Neural cell (in vitro differentiated cells): ENCODE results near the gene TTLL1. TPM values are rescaled to one million over a fixed set of nuclear protein-coding genes. Genes with fewer than 3 reads are reported as not detected.

Experiments used
- H2AFZ ChIP-seq: fragments of 200-600, 300-800 bp; sonication (generic), shearing (Covaris generic); 2 replicates; pipeline ENCODE4 v1.6.0; 2014; ENCODE audit warnings: low read depth, mild to moderate bottlenecking, antibody characterized with exemption, low read length, moderate library complexity
- H3F3A ChIP-seq: fragments of 200-600 bp; shearing (Covaris generic); 2 replicates; pipeline ENCODE4 v1.6.1; 2016; ENCODE audit warnings: mild to moderate bottlenecking, moderate library complexity, mixed read lengths, antibody characterized with exemption, low read length; ENCODE audit not compliant: insufficient read depth, poor library complexity, severe bottlenecking
- H3K27ac ChIP-seq: fragments of 200-600, 300-800 bp; sonication (generic), shearing (Covaris generic); 2 replicates; pipeline ENCODE4 v1.5.1; 2014; ENCODE audit warnings: mild to moderate bottlenecking, low read length, moderate library complexity
- H3K27me3 ChIP-seq: fragments of 300-800, 200-600 bp; sonication (generic), shearing (Covaris generic); 2 replicates; pipeline ENCODE4 v1.6.0; 2014; ENCODE audit warnings: mild to moderate bottlenecking, low read depth, low read length, moderate library complexity; ENCODE audit not compliant: insufficient read depth
- H3K36me3 ChIP-seq: fragments of 300-800, 200-600 bp; sonication (generic), shearing (Covaris generic); 2 replicates; pipeline ENCODE4 v1.5.1; 2014; ENCODE audit warnings: mild to moderate bottlenecking, antibody characterized with exemption, low read length, moderate library complexity; ENCODE audit not compliant: insufficient read depth
- H3K4me2 ChIP-seq: fragments of 300-800, 200-600 bp; sonication (generic), shearing (Covaris generic); 2 replicates; pipeline ENCODE4 v1.6.0; 2014; ENCODE audit warnings: mild to moderate bottlenecking, low read length
- H3K4me3 ChIP-seq: fragments of 300-800, 200-600 bp; sonication (generic), shearing (Covaris generic); 2 replicates; pipeline ENCODE4 v1.5.1; 2014; ENCODE audit warnings: mild to moderate bottlenecking, low read length, moderate library complexity
- H3K79me2 ChIP-seq: fragments of 200-600 bp; shearing (Covaris generic); replicated peaks from 2 replicates; pipeline ENCODE4 v1.6.0; 2014; ENCODE audit warnings: mild to moderate bottlenecking, low read length, moderate library complexity; ENCODE audit not compliant: insufficient read depth
- H3K9ac ChIP-seq: fragments of 300-800, 200-600 bp; sonication (generic), shearing (Covaris generic); 2 replicates; pipeline ENCODE4 v1.6.1; 2016; ENCODE audit warnings: mild to moderate bottlenecking, low read length, mixed read lengths
- H3K9me2 ChIP-seq: fragments of 200-600 bp; shearing (Covaris generic); 2 replicates; pipeline ENCODE4 v1.6.1; 2016; ENCODE audit warnings: mild to moderate bottlenecking, low read length, mixed read lengths; ENCODE audit not compliant: insufficient read depth
- H3K9me3 ChIP-seq: fragments of 200-600, 300-800 bp; sonication (generic), shearing (Covaris generic); 2 replicates; pipeline ENCODE4 v1.6.1; 2016; ENCODE audit warnings: mild to moderate bottlenecking, mixed run types, low read length, moderate library complexity, mixed read lengths
- H4K20me1 ChIP-seq: fragments of 200-600 bp; shearing (Covaris generic); 2 replicates; pipeline ENCODE4 v1.6.1; 2016; ENCODE audit warnings: mild to moderate bottlenecking, mixed run types; ENCODE audit not compliant: insufficient read depth
- EP300 ChIP-seq: fragments of 450-650 bp; conservative IDR thresholded peaks from 2 replicates; pipeline ENCODE4 v1.6.1; 2014; ENCODE audit warnings: antibody characterized with exemption, mild to moderate bottlenecking, moderate library complexity; ENCODE audit not compliant: poor library complexity, severe bottlenecking
- EZH2 ChIP-seq: fragments of 200-600, 300-800 bp; shearing (Covaris generic), sonication (generic); IDR thresholded peaks from 2 replicates; pipeline ENCODE4 v1.6.1; 2014; ENCODE audit warnings: antibody characterized with exemption, low read length, borderline replicate concordance, mild to moderate bottlenecking; ENCODE audit not compliant: insufficient read depth, poor library complexity, severe bottlenecking
- MXI1 ChIP-seq: fragments of 450-650 bp; conservative IDR thresholded peaks from 2 replicates; pipeline ENCODE4 v1.6.1; 2014; ENCODE audit warnings: antibody characterized with exemption, mild to moderate bottlenecking; ENCODE audit not compliant: poor library complexity, severe bottlenecking
- POLR2AphosphoS5 ChIP-seq: IDR thresholded peaks from 2 replicates; pipeline ENCODE4 v1.6.1; 2012
- RAD21 ChIP-seq: fragments of 450-650 bp; conservative IDR thresholded peaks from 2 replicates; pipeline ENCODE4 v1.6.1; 2014; ENCODE audit warnings: antibody characterized with exemption, mild to moderate bottlenecking, moderate library complexity
- SMC3 ChIP-seq: fragments of 450-650 bp; conservative IDR thresholded peaks from 2 replicates; pipeline ENCODE4 v1.6.1; 2014; ENCODE audit warnings: antibody characterized with exemption, mild to moderate bottlenecking, moderate library complexity; ENCODE audit not compliant: poor library complexity
- TAF1 ChIP-seq: IDR thresholded peaks from 2 replicates; pipeline ENCODE4 v1.6.1; 2012; ENCODE audit warnings: low read depth
- polyA plus RNA-seq: library from polyadenylated mRNA; depleted of rRNA; stranded (reverse); fragments of >200 nt; gene quantifications from 2 replicates; pipeline ENCODE4 v1.2.3, GENCODE V29; 2014
- TF ChIP-seq, protein P1 (sequence below): IDR thresholded peaks from 2 replicates; pipeline ENCODE4 v1.6.1; 2012; ENCODE audit warnings: borderline replicate concordance
- TF ChIP-seq, protein P2 (sequence below): fragments of 450-650 bp; IDR thresholded peaks from 2 replicates; pipeline ENCODE4 v1.5.1; 2014; ENCODE audit warnings: antibody characterized with exemption, mild to moderate bottlenecking, moderate library complexity; ENCODE audit not compliant: poor library complexity, severe bottlenecking

TTLL1 gene
- polyA plus RNA-seq, 1 donor from 2014 or later = 36.3 TPM

GRCh38 chr22:43090130-43090789 is 1.1 kb upstream of the TTLL1 start:
- Histone ChIP-seq H4K20me1 (no peaks in the 10 kb centered on the region), H3F3A (no peaks in the 10 kb centered on the region), H3K9me2 (no peaks in the 10 kb centered on the region), H3K79me2 (no peaks in the 10 kb centered on the region), H2AFZ (no peak overlapping the region), H3K27me3 (no peaks in the 10 kb centered on the region), H3K9ac (no peak overlapping the region), H3K36me3 (no peaks in the 10 kb centered on the region), H3K4me2 (no peak overlapping the region), H3K4me3 (no peak overlapping the region), H3K27ac (no peak overlapping the region), H3K9me3 (no peaks in the 10 kb centered on the region)
- no peak for TF ChIP-seq POLR2AphosphoS5
- TF ChIP-seq, protein P1, sequence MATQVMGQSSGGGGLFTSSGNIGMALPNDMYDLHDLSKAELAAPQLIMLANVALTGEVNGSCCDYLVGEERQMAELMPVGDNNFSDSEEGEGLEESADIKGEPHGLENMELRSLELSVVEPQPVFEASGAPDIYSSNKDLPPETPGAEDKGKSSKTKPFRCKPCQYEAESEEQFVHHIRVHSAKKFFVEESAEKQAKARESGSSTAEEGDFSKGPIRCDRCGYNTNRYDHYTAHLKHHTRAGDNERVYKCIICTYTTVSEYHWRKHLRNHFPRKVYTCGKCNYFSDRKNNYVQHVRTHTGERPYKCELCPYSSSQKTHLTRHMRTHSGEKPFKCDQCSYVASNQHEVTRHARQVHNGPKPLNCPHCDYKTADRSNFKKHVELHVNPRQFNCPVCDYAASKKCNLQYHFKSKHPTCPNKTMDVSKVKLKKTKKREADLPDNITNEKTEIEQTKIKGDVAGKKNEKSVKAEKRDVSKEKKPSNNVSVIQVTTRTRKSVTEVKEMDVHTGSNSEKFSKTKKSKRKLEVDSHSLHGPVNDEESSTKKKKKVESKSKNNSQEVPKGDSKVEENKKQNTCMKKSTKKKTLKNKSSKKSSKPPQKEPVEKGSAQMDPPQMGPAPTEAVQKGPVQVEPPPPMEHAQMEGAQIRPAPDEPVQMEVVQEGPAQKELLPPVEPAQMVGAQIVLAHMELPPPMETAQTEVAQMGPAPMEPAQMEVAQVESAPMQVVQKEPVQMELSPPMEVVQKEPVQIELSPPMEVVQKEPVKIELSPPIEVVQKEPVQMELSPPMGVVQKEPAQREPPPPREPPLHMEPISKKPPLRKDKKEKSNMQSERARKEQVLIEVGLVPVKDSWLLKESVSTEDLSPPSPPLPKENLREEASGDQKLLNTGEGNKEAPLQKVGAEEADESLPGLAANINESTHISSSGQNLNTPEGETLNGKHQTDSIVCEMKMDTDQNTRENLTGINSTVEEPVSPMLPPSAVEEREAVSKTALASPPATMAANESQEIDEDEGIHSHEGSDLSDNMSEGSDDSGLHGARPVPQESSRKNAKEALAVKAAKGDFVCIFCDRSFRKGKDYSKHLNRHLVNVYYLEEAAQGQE = no peak
- no peak for TF ChIP-seq EP300
- no peak for TF ChIP-seq MXI1
- TF ChIP-seq EZH2 = no peak
- TF ChIP-seq, protein P2, sequence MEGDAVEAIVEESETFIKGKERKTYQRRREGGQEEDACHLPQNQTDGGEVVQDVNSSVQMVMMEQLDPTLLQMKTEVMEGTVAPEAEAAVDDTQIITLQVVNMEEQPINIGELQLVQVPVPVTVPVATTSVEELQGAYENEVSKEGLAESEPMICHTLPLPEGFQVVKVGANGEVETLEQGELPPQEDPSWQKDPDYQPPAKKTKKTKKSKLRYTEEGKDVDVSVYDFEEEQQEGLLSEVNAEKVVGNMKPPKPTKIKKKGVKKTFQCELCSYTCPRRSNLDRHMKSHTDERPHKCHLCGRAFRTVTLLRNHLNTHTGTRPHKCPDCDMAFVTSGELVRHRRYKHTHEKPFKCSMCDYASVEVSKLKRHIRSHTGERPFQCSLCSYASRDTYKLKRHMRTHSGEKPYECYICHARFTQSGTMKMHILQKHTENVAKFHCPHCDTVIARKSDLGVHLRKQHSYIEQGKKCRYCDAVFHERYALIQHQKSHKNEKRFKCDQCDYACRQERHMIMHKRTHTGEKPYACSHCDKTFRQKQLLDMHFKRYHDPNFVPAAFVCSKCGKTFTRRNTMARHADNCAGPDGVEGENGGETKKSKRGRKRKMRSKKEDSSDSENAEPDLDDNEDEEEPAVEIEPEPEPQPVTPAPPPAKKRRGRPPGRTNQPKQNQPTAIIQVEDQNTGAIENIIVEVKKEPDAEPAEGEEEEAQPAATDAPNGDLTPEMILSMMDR = peak; percentile 63
- TF ChIP-seq TAF1 = no peak
- TF ChIP-seq RAD21 = peak; percentile 67
- TF ChIP-seq SMC3 = peak; percentile 53

DNA sequence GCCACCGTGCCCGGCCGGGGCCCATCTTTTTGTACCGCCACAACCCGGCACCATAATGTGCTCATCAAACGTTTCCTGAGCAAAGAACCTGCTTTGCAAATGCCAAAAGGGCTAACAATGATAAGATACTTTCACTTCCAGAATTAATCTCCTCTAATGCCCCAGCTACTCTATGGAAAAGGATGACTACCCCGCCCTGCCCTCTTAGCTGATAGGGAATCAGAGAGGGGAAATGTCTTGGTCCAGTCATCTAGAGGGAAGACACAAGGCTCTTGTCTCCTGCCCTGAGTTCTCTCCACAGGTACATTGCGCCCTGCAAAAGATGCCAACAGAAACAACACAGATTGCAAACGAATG is 586 bp downstream of the TTLL1 start:
- H3K4me3 ChIP-seq = peak overlapping the region; percentile 84
- H3K27ac ChIP-seq = peak overlapping the region; percentile 52
- H3K79me2 ChIP-seq = no peaks in the 10 kb centered on the region
- H4K20me1 ChIP-seq = no peaks in the 10 kb centered on the region
- TF ChIP-seq EZH2 (no peak), POLR2AphosphoS5 (no peak), SMC3 (no peak), TAF1 (no peak), MXI1 (no peak), RAD21 (no peak), EP300 (no peak)
- TF ChIP-seq, protein P1 = no peak
- TF ChIP-seq, protein P2 = no peak
- H3K27me3 ChIP-seq = no peaks in the 10 kb centered on the region
- peak overlapping the region; percentile 67 for H3K4me2 ChIP-seq
- H3K9ac ChIP-seq = peak overlapping the region; percentile 67
- H3K36me3 ChIP-seq = no peaks in the 10 kb centered on the region
- H3K9me2 ChIP-seq = no peaks in the 10 kb centered on the region
- H3F3A ChIP-seq = no peaks in the 10 kb centered on the region
- no peaks in the 10 kb centered on the region for H3K9me3 ChIP-seq
- peak overlapping the region; percentile 83 for H2AFZ ChIP-seq
